ENCODE data around the gene ZNF75A.

- TF ChIP-seq CTCF (IDR thresholded peaks at IDR 0.05) (peak in 2 of 5 experiments; percentile 16 to 26), EP300 (IDR thresholded peaks at IDR 0.05) (no peak), POLR2A (IDR thresholded peaks at IDR 0.05) (no peak)
These were observed 38.3 kb upstream of the ZNF75A start for GRCh38 chr16:3266873-3267537.

All from tibial nerve (tissue), 4 donors.